ENCODE measurements around the gene APBB2.
"Not testable (repeated sequence)": the region's sequence is repeated elsewhere in the genome, so short reads cannot be mapped to it uniquely, and the experiment has no call there.

The APBB2 gene

GRCh38 chr4:41014158-41014557, 200.2 kb downstream of the APBB2 start:
- DNase-seq (ENCODE audit: low spot score) = no peak

- no peak for DNase-seq (ENCODE audit: low spot score)
These were observed 200.6 kb downstream of the APBB2 start for GRCh38 chr4:41013746-41014145.

- no peak for DNase-seq (ENCODE audit: low spot score)
These were observed 201.4 kb downstream of the APBB2 start for GRCh38 chr4:41012911-41013310.

- no peak for DNase-seq (ENCODE audit: low spot score)
These were observed 202.0 kb downstream of the APBB2 start for GRCh38 chr4:41012293-41012692.

GRCh38 chr4:41009411-41009810, 204.9 kb downstream of the APBB2 start:
- no peak for DNase-seq (ENCODE audit: low spot score)

- no peak for DNase-seq (ENCODE audit: low spot score)
These were observed 208.2 kb downstream of the APBB2 start for GRCh38 chr4:41006141-41006540.

- peak; percentile 8 for DNase-seq (ENCODE audit: low spot score)
These were observed 212.0 kb downstream of the APBB2 start for GRCh38 chr4:41002309-41002708.

DNA sequence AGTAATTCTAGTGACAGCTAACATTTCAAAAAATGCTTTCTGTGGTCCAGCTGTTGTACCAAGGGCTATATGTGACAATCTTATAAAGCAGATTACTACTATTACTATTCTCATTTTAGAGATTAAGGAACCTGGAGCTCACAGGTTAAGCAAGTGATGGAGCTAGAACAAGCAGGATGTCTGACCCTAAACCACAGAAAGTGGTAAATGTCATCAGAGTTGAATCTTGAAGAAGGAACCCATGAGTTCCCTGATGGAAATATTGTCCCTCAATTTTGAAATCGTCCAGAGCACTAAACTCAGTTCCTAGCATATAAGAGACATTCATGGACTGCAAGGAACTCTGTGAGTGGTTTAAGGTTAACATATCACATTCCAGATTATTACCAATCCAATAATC, 214.0 kb downstream of the APBB2 start:
- no peak for DNase-seq (ENCODE audit: low spot score)

GRCh38 chr4:40998675-40999358, 215.5 kb downstream of the APBB2 start:
- peak; percentile 42 for DNase-seq (ENCODE audit: low spot score)

DNA sequence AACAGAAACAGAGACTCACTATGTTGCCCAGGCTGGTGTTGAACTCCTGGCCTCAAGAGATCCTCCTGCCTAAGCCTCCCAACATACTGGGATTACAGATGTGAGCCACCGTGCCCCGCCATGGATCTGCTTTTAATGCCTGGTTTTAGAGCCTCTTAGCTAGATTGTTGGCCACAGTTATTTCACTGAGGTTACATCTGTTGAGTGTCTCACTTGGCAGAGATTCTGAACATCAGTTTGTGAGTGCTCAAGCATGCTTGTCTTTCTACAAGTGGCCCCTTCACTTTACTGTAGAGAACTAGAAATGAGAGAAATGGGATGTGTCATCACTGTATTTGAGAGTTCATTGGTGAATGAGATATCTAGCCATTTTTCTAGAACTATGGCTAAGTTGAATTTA, 218.5 kb downstream of the APBB2 start:
- no peak for DNase-seq (ENCODE audit: low spot score)

GRCh38 chr4:40994321-40994720, 220.0 kb downstream of the APBB2 start:
- not testable (repeated sequence) for DNase-seq (ENCODE audit: low spot score)

- DNase-seq (ENCODE audit: low spot score) = not testable (repeated sequence)
These were observed 221.0 kb downstream of the APBB2 start for GRCh38 chr4:40993296-40993693.

- peak; percentile 63 for DNase-seq (ENCODE audit: low spot score)
These were observed 221.7 kb downstream of the APBB2 start for GRCh38 chr4:40992472-40993295.

DNA sequence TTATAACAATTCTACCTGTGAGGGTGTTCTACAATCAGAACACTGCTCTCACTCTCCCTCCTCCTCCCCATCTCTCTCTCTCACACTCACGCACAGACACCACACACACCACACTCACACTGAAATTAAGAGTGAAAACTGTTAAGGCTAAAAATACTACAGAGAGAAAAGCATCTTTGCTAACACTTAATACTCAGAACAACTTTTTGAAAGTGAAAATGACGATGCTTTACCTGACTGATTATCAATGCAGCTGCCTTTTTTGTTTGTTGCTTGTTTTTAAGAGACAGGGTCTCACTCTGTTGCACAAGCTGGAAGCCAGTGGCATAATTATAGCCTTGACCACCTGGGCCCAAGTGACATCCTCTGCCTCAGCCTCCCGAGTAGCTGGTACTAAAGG, 222.4 kb downstream of the APBB2 start:
- no peak for DNase-seq (ENCODE audit: low spot score)

DNA sequence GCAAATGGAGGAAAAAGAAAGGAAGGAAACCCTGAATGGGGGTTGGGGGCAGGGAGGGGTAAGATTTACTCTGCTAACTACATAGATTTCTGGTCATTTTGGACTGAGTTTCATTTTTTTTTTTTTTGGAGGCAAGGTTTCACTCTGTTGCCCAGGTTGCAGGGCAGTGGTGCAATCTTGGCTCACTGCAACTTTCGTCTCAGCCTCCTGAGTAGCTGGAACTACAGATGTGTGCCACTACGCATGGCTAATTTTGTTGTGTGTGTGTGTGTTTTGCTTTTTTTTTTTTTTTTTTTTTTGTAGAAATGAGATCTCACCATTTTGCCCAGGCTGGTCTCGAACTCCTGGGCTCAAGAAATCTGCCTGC, 223.5 kb downstream of the APBB2 start:
- DNase-seq (ENCODE audit: low spot score) = no peak

- DNase-seq (ENCODE audit: low spot score) = no peak
These were observed 224.0 kb downstream of the APBB2 start for GRCh38 chr4:40990236-40990898.

GRCh38 chr4:40987151-40987550, 227.2 kb downstream of the APBB2 start:
- no peak for DNase-seq (ENCODE audit: low spot score)

DNA sequence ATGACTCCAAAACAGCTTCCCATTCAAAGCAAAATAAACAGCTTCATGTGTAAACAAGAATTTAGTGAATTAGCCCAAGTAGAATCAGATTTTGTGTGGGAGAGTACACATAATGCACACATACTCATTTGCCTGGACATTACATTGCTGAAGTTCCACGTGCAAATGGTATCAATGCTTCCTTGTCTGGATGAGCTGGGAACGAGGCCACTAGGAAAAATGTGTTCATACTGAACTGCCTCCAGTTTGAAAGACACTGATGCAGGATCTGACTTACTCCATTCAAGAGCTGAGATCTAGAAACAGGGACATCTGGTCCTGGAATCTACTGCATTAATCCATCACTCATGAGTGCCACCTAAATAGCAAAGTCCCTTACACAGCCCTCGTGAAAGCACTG, 228.0 kb downstream of the APBB2 start:
- peak; percentile 89 for DNase-seq (ENCODE audit: low spot score)

- DNase-seq (ENCODE audit: low spot score) = peak; percentile 9
These were observed 230.3 kb downstream of the APBB2 start for GRCh38 chr4:40984051-40984450.

- DNase-seq (ENCODE audit: low spot score) = peak; percentile 32
These were observed 233.9 kb downstream of the APBB2 start for GRCh38 chr4:40980318-40980883.

DNA sequence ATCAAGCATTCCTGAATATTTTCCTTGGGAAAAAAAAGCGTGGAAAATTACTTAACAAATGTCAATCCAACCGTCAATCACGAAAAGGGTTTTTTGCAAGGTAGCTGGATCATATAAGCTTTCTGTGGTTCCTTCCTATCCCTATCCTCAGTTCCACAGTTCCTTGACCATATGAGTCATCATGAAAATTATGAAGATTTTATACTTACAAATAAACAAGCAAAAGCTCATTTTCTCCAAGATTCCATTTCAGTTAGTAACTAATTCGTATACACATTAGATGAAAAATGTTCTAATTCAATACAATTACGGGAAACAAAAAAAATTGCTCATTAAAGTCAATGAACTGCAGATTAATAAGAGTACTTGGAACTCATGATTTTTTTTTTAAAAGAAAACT, 235.8 kb downstream of the APBB2 start:
- no peak for DNase-seq (ENCODE audit: low spot score)

- DNase-seq (ENCODE audit: low spot score) = peak; percentile 47
These were observed 238.0 kb downstream of the APBB2 start for GRCh38 chr4:40976343-40976742.

DNA sequence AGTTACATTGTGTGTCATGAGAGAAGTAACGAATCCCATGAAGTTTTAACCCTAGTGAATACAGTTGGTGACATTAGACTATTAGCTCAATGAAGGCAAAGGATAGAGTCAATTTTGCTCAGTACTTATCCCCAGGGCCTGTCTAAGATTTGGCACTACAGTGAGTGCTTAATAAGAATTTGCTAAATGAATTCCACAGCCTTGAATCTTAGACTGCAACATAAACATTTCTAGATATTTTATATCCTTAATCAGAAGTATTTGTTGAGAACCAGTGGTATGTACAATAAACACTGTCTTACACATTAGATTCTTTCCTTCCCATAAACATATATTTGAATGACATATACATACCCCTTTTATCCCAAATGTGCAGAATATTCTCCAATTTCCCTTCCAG, 241.6 kb downstream of the APBB2 start:
- DNase-seq (ENCODE audit: low spot score) = no peak
